K562 (cell line): ENCODE measurements around the gene BLOC1S4. TPM values are rescaled to one million over a fixed set of nuclear protein-coding genes. Genes with fewer than 3 reads are reported as not detected.
A peak's percentile ranks its signal among the peaks of the same experiment; 100 is the strongest.

ENCODE experiments used
- ATAC-seq: fragments of 200-7000 bp; cut with Tn5 transposase; 3 replicates; pipeline ENCODE4 v1.9.1; 2020; ENCODE audit warnings: moderate library complexity
- BruUV-seq: library from RNA; stranded (reverse); fragments of 400-500 nt; replicated peaks from 2 replicates; lab custom pipeline; 2021; lab: Mats Ljungman, UMichigan
- CTCF ChIA-PET: fragments of 300-600 bp; formaldehyde crosslinking; extraction: SDS; loops from one replicate; lab custom pipeline; 2021; ENCODE audit warnings: low intra/inter-chr PET ratio; lab: Yijun Ruan, JAX
- POLR2A ChIA-PET: fragments of 300-600, 350-650 bp; sonication (Branson Sonifier 250); formaldehyde crosslinking; extraction: SDS; loops from one replicate; lab custom pipeline; 2021; ENCODE audit warnings: antibody characterized with exemption, inconsistent platforms; lab: Yijun Ruan, JAX
- DNase-seq, 4 experiments: peaks; one replicate each; pipeline versions ENCODE4 v3.0.0 to v3.0.0-alpha.2; 2011 to 2018; ENCODE audit warnings: low spot score in 3 of 4, mixed read lengths in 3 of 4; ENCODE audit errors: extremely low read depth in 1 of 4
- FAIRE-seq: peaks from 2 replicates; lab custom pipeline; 2011; peaks lifted over from hg19 to GRCh38; lab: Jason Lieb, UNC
- H2AFZ ChIP-seq: 2 replicates; pipeline ENCODE4 v1.6.0; 2011; ENCODE audit warnings: low read depth, low read length, control low read depth, inconsistent platforms
- H3K27ac ChIP-seq: fragments of 200-600 bp; 3 replicates; pipeline ENCODE4 v1.8.0; 2011; ENCODE audit warnings: low read depth, mild to moderate bottlenecking, control low read depth, inconsistent platforms, low read length, moderate library complexity, mixed read lengths; ENCODE audit errors: extremely low read depth
- H3K27me3 ChIP-seq, 2 experiments: fragments of 300-600 bp in 1 of 2; 2 replicates in 1 of 2; 3 replicates in 1 of 2; pipeline versions ENCODE4 v1.6.0 to v1.8.0; 2011; ENCODE audit warnings: inconsistent platforms in 2 of 2, low read length in 2 of 2, mild to moderate bottlenecking in 1 of 2, mixed read lengths in 1 of 2, moderate library complexity in 1 of 2; ENCODE audit not compliant: control insufficient read depth in 2 of 2, insufficient read depth in 2 of 2
- H3K36me3 ChIP-seq: fragments of 300-600 bp; 3 replicates; pipeline ENCODE4 v1.8.0; 2011; ENCODE audit warnings: mild to moderate bottlenecking, low read length, inconsistent platforms; ENCODE audit not compliant: control insufficient read depth, insufficient read depth
- H3K4me1 ChIP-seq, 2 experiments: fragments of 200-600 bp in 1 of 2; replicated peaks in 1 of 2; 2 replicates in 1 of 2; 3 replicates in 1 of 2; pipeline versions ENCODE4 v1.5.1 to v1.8.0; 2011; ENCODE audit warnings: inconsistent platforms in 2 of 2, low read length in 2 of 2, mild to moderate bottlenecking in 1 of 2, mixed read lengths in 1 of 2, moderate library complexity in 1 of 2; ENCODE audit not compliant: control insufficient read depth in 2 of 2, insufficient read depth in 2 of 2
- H3K4me2 ChIP-seq: 2 replicates; pipeline ENCODE4 v1.6.1; 2011; ENCODE audit warnings: low read length, control low read depth, inconsistent platforms, mixed read lengths; ENCODE audit not compliant: insufficient read depth
- H3K4me3 ChIP-seq: fragments of 200-600 bp; sonication (generic), shearing (Covaris generic); 2 replicates; pipeline ENCODE4 v1.5.1; 2016; ENCODE audit warnings: control low read depth, inconsistent platforms
- H3K79me2 ChIP-seq: fragments of 200-600 bp; 3 replicates; pipeline ENCODE4 v1.8.0; 2011; ENCODE audit warnings: low read length, inconsistent platforms; ENCODE audit not compliant: control insufficient read depth, insufficient read depth
- H3K9ac ChIP-seq, 2 experiments: 2 replicates each; pipeline versions ENCODE4 v1.6.0 to v1.6.1; 2011; ENCODE audit warnings: low read depth in 2 of 2, low read length in 2 of 2, control low read depth in 1 of 2, inconsistent platforms in 1 of 2, mild to moderate bottlenecking in 1 of 2, mixed read lengths in 1 of 2; ENCODE audit not compliant: insufficient read depth in 1 of 2
- H3K9me1 ChIP-seq: one replicate; pipeline ENCODE4 v1.6.0; 2011; ENCODE audit warnings: inconsistent platforms, mild to moderate bottlenecking, low read length, moderate library complexity; ENCODE audit not compliant: control insufficient read depth, insufficient read depth
- H3K9me3 ChIP-seq: replicated peaks from 2 replicates; pipeline ENCODE4 v1.5.1; 2011; ENCODE audit warnings: low read depth, low read length, inconsistent platforms; ENCODE audit not compliant: control insufficient read depth, insufficient read depth
- H4K20me1 ChIP-seq: replicated peaks from 2 replicates; pipeline ENCODE4 v1.6.1; 2011; ENCODE audit warnings: low read length, inconsistent platforms, mixed read lengths; ENCODE audit not compliant: control insufficient read depth, insufficient read depth
- ARNT ChIP-seq, 2 experiments: fragments of 450-650 bp; IDR thresholded peaks; 2 replicates each; pipeline ENCODE4 v1.6.1; 2016; ENCODE audit warnings: mild to moderate bottlenecking in 1 of 2
- ATF4 ChIP-seq: fragments of 450-650 bp; formaldehyde crosslinking; IDR thresholded peaks from 2 replicates; pipeline ENCODE4 v1.4.0; 2022; ENCODE audit warnings: mild to moderate bottlenecking, moderate library complexity
- CREB1 ChIP-seq, 2 experiments: sonication (generic) in 1 of 2; formaldehyde crosslinking in 1 of 2; IDR thresholded peaks; 2 replicates each; pipeline versions ENCODE4 v1.6.1 to v1.8.0; 2012 to 2022; ENCODE audit warnings: inconsistent platforms in 1 of 2, mild to moderate bottlenecking in 1 of 2, missing genetic modification reagents in 1 of 2, moderate library complexity in 1 of 2
- E2F4 ChIP-seq: sonication (generic); formaldehyde crosslinking; IDR thresholded peaks from 2 replicates; pipeline ENCODE4 v1.8.0; 2022; ENCODE audit warnings: mild to moderate bottlenecking, low read depth, missing genetic modification reagents
- HDAC3 ChIP-seq: fragments of 450-650 bp; IDR thresholded peaks from 2 replicates; pipeline ENCODE4 v1.6.1; 2018; ENCODE audit warnings: borderline replicate concordance, mild to moderate bottlenecking, moderate library complexity; ENCODE audit not compliant: partially characterized antibody
- HMGN3 ChIP-seq: IDR thresholded peaks from 2 replicates; pipeline ENCODE4 v1.6.1; 2011; ENCODE audit warnings: borderline replicate concordance, low read depth, mild to moderate bottlenecking, mixed read lengths, low read length; ENCODE audit not compliant: insufficient read length; ENCODE audit errors: extremely low read depth
- L3MBTL2 ChIP-seq: fragments of 450-650 bp; IDR thresholded peaks from 2 replicates; pipeline ENCODE4 v1.6.1; 2016; ENCODE audit warnings: mild to moderate bottlenecking, moderate library complexity
- MTF1 ChIP-seq: fragments of 250-450 bp; sonication (Bioruptor Pico); IDR thresholded peaks from 2 replicates; pipeline ENCODE4 v1.9.0; 2021; ENCODE audit warnings: moderate library complexity, mild to moderate bottlenecking, inconsistent platforms, borderline replicate concordance
- PPARD ChIP-seq: fragments of 250-450 bp; sonication (Bioruptor Pico); IDR thresholded peaks from 2 replicates; pipeline ENCODE4 v1.8.0; 2022; ENCODE audit warnings: inconsistent platforms, mild to moderate bottlenecking, moderate library complexity
- SETDB1 ChIP-seq: IDR thresholded peaks from one replicate; pipeline ENCODE4 v1.6.1; 2012; ENCODE audit warnings: low read length, control low read depth, inconsistent platforms
- SIN3B ChIP-seq: fragments of 450-650 bp; IDR thresholded peaks from 2 replicates; pipeline ENCODE4 v1.6.1; 2017; ENCODE audit warnings: low read depth, mild to moderate bottlenecking, moderate library complexity
- TFAM ChIP-seq: fragments of 250-450 bp; sonication (Bioruptor Pico); conservative IDR thresholded peaks from 2 replicates; pipeline ENCODE4 v1.5.0; 2021; ENCODE audit warnings: mild to moderate bottlenecking, moderate library complexity
- THRAP3 ChIP-seq: fragments of 450-650 bp; IDR thresholded peaks from 2 replicates; pipeline ENCODE4 v1.6.1; 2016; ENCODE audit warnings: mild to moderate bottlenecking, inconsistent platforms, borderline replicate concordance
- TRIM25 ChIP-seq: fragments of 450-650 bp; IDR thresholded peaks from 2 replicates; pipeline ENCODE4 v1.7.0; 2016; ENCODE audit warnings: borderline replicate concordance
- ZBTB8A ChIP-seq: fragments of 450-650 bp; IDR thresholded peaks from 2 replicates; pipeline ENCODE4 v1.6.1; 2018; ENCODE audit warnings: mild to moderate bottlenecking, moderate library complexity; ENCODE audit not compliant: partially characterized antibody
- ZC3H4 ChIP-seq: sonication (generic); formaldehyde crosslinking; IDR thresholded peaks from 2 replicates; pipeline ENCODE4 v1.9.0; 2021; ENCODE audit warnings: missing genetic modification reagents, borderline replicate concordance
- ZFP36 ChIP-seq: fragments of 150-350 bp; IDR thresholded peaks from 2 replicates; pipeline ENCODE4 v1.6.1; 2018; ENCODE audit warnings: low read length, low read depth; ENCODE audit not compliant: partially characterized antibody
- ZNF507 ChIP-seq: conservative IDR thresholded peaks from 2 replicates; pipeline ENCODE4 v1.6.1; 2017; ENCODE audit warnings: missing genetic modification characterization, missing compliant biosample characterization
- WGBS: fragments of 100-300 bp; shearing (Covaris generic); methylation state at CpG from one replicate; pipeline ENCODE4 v1.1.6; 2016; ENCODE audit warnings: low coverage, mixed read lengths; ENCODE audit not compliant: insufficient coverage; ENCODE audit errors: missing lambda C conversion rate; 5-methylcytosine and 5-hydroxymethylcytosine counted together
- in situ Hi-C: fragments of 300-500 bp; cut with MboI; formaldehyde crosslinking; loops from 4 replicates; pipeline ENCODE4 v1.15.0; 2018; ENCODE audit warnings: inconsistent platforms, mixed read lengths
- intact Hi-C: fragments of 100-400 bp; cut with micrococcal nuclease; formaldehyde crosslinking; loops from 2 replicates; pipeline ENCODE4 v1.14.2; 2022
- polyA plus RNA-seq, 8 experiments: library from polyadenylated mRNA; depleted of rRNA in 4 of 8; stranded (reverse) in 5 of 8; unstranded in 3 of 8; fragments of >200 nt; fragmentation: Nextera tagmentation in 2 of 8; fragmentation: Illumina TruSeq in 1 of 8; extraction: Ambion mirVana in 2 of 8; extraction: Trizol in 1 of 8; gene quantifications; 2 replicates each; pipeline versions ENCODE4 v1.2.1 to v1.2.3, GENCODE V29; 2011 to 2014; ENCODE audit warnings: inconsistent platforms in 1 of 8, missing spikeins in 1 of 8
- total RNA-seq, 7 experiments: library from RNA; depleted of rRNA in 6 of 7; stranded (reverse); fragments of >200 nt in 6 of 7; fragmentation: Illumina TruSeq in 2 of 7; extraction: Trizol in 2 of 7; gene quantifications; 2 replicates each; pipeline versions ENCODE4 v1.2.1 to v1.2.3, GENCODE V29; 2011 to 2021; ENCODE audit warnings: low replicate concordance in 1 of 7

Gene BLOC1S4
- total and polyA plus RNA-seq, 9 of the 15 experiments (the other 6 are each of a cell fraction or from before 2014, with no cell fraction given): 3.1 to 31.6 (median 11.2) TPM

- Histone ChIP-seq H3K9me1 (no peaks in the 10 kb centered on the region), H3K36me3 (no peaks in the 10 kb centered on the region), H3K4me2 (peak overlapping the region; percentile 98), H3K79me2 (peaks cover 31% of the 10 kb centered on the region), H3K27ac (peak overlapping the region; percentile 94), H2AFZ (no peak overlapping the region), H3K4me3 (peak overlapping the region; percentile 58), H3K9me3 (no peaks in the 10 kb centered on the region), H3K27me3 (no peaks in the 10 kb centered on the region), H4K20me1 (0 out of 2 replicates have a peak, but pooled peaks cover 4% of the 10 kb centered on the region), H3K9ac (peak overlapping the region; percentile 80 to 99), H3K4me1 (peaks cover 22 to 23% of the 10 kb centered on the region in 2 experiments; a peak in 4 of 5 replicates)
- in situ Hi-C loops (no loop called here), intact Hi-C loops (loop anchor here (2.0 kb wide), 1 partner anchor 42 kb away; a partner anchor contains a TSS)
- peak; percentile 64 for ATAC-seq
- POLR2A ChIA-PET: interaction anchor here (0.6 to 2.5 kb wide), 19 partner anchors 7 to 351 kb away, joined by 3 to 12 read pairs (median 3); partner anchors contain the start of genes GRPEL1 and MRFAP1L1
- DNase-seq: peak in 1 of 4 experiments; percentile 52
- TSS peak; percentile 67 for BruUV-seq
- CTCF ChIA-PET: interaction anchor here (1.0 kb wide), 1 partner anchor 157 kb away, joined by 3 read pairs; no protein-coding TSS in a partner anchor
- WGBS: under 1% methylated on average over 7 of the region's 7 CpGs
- FAIRE-seq: no peak
- TF ChIP-seq HMGN3 (no peak), PPARD (no peak), HDAC3 (no peak), CREB1 (IDR thresholded peaks at IDR 0.05) (no peak), CREB1 (CRISPR knock-in tag; IDR thresholded peaks at IDR 0.05) (no peak), TFAM (CRISPR knock-in tag) (no peak), THRAP3 (0 out of 2 replicates have a peak, but pooled peaks have one; percentile 42), TRIM25 (no peak), L3MBTL2 (no peak), ZC3H4 (CRISPR knock-in tag) (no peak), ZFP36 (no peak), ZNF507 (tag) (no peak), ARNT (IDR thresholded peaks at IDR 0.05) (0 out of 4 replicates have a peak, but pooled peaks of 1 of the 2 experiments have one; percentile 26), SIN3B (no peak), E2F4 (CRISPR knock-in tag) (no peak), ATF4 (CRISPR knock-in tag) (no peak), SETDB1 (no peak), MTF1 (no peak), ZBTB8A (no peak)
Observed at GRCh38 chr4:6716958-6717655, 1.1 kb downstream of the BLOC1S4 start.
